Activated naive CD8-positive, alpha-beta T cell treated with anti-CD3 and anti-CD28 coated beads for 36 hours (primary cell): Measurements from ENCODE around the gene DERL2. TPM values are rescaled to one million over a fixed set of nuclear protein-coding genes. Genes with fewer than 3 reads are reported as not detected.
"Not testable (repeated sequence)": the region's sequence is repeated elsewhere in the genome, so short reads cannot be mapped to it uniquely, and the experiment has no call there.

Experiments used
- DNase-seq: peaks from one replicate; pipeline ENCODE4 v3.0.0; 2021
- H3K27ac Mint-ChIP-seq: one replicate; pipeline ENCODE4 v1.8.0; 2022; ENCODE audit warnings: mild to moderate bottlenecking, moderate library complexity, mixed read lengths
- H3K27me3 Mint-ChIP-seq: one replicate; pipeline ENCODE4 v1.8.0; 2022; ENCODE audit warnings: mild to moderate bottlenecking, mixed read lengths
- H3K36me3 Mint-ChIP-seq: one replicate; pipeline ENCODE4 v1.8.0; 2021; ENCODE audit warnings: mild to moderate bottlenecking, mixed read lengths
- H3K4me1 Mint-ChIP-seq: one replicate; pipeline ENCODE4 v1.8.0; 2021; ENCODE audit warnings: mixed read lengths
- H3K4me3 Mint-ChIP-seq: one replicate; pipeline ENCODE4 v1.8.0; 2022; ENCODE audit warnings: mild to moderate bottlenecking, moderate library complexity, mixed read lengths
- H3K9me3 Mint-ChIP-seq: one replicate; pipeline ENCODE4 v1.8.0; 2022; ENCODE audit warnings: mixed read lengths
- total RNA-seq, 2 experiments: library from RNA; stranded (reverse); gene quantifications; one replicate each; pipeline ENCODE4 v1.2.3, GENCODE V29; 2021

DERL2 gene
- total RNA-seq, 2 experiments from 2014 or later: 71.8 to 77.6 TPM

GRCh38 chr17:5434984-5435383, 51.0 kb downstream of the DERL2 start:
- Mint-ChIP-seq H3K27ac (peak overlapping the region; percentile 65), H3K4me3 (no peak overlapping the region), H3K4me1 (peaks cover 37% of the 10 kb centered on the region), H3K36me3 (peaks cover 57% of the 10 kb centered on the region), H3K9me3 (no peaks in the 10 kb centered on the region), H3K27me3 (no peaks in the 10 kb centered on the region)
- no peak for DNase-seq

GRCh38 chr17:5431949-5432556, 53.9 kb downstream of the DERL2 start:
- peak overlapping the region; percentile 57 for H3K27ac Mint-ChIP-seq
- DNase-seq: no peak
- H3K36me3 Mint-ChIP-seq: peaks cover 51% of the 10 kb centered on the region
- H3K4me3 Mint-ChIP-seq: no peak overlapping the region
- H3K9me3 Mint-ChIP-seq: no peaks in the 10 kb centered on the region
- peaks cover 28% of the 10 kb centered on the region for H3K4me1 Mint-ChIP-seq
- no peaks in the 10 kb centered on the region for H3K27me3 Mint-ChIP-seq

GRCh38 chr17:5431234-5431633, 54.7 kb downstream of the DERL2 start:
- not testable (repeated sequence) for H3K4me3 Mint-ChIP-seq, H3K9me3 Mint-ChIP-seq, DNase-seq, H3K27me3 Mint-ChIP-seq
- H3K4me1 Mint-ChIP-seq: peaks cover 22% of the 10 kb centered on the region
- peaks cover 43% of the 10 kb centered on the region for H3K36me3 Mint-ChIP-seq
- H3K27ac Mint-ChIP-seq: peak overlapping the region; percentile 63

GRCh38 chr17:5430413-5430999, 55.5 kb downstream of the DERL2 start:
- peaks cover 18% of the 10 kb centered on the region for H3K4me1 Mint-ChIP-seq
- H3K27ac Mint-ChIP-seq: peak overlapping the region; percentile 63
- H3K27me3 Mint-ChIP-seq: no peaks in the 10 kb centered on the region
- no peak overlapping the region for H3K4me3 Mint-ChIP-seq
- no peak for DNase-seq
- peaks cover 39% of the 10 kb centered on the region for H3K36me3 Mint-ChIP-seq
- H3K9me3 Mint-ChIP-seq: no peaks in the 10 kb centered on the region

- DNase-seq: no peak
- H3K36me3 Mint-ChIP-seq: peaks cover 33% of the 10 kb centered on the region
- no peaks in the 10 kb centered on the region for H3K9me3 Mint-ChIP-seq
- no peak overlapping the region for H3K4me3 Mint-ChIP-seq
- no peaks in the 10 kb centered on the region for H3K27me3 Mint-ChIP-seq
- H3K4me1 Mint-ChIP-seq: peaks cover 11% of the 10 kb centered on the region
- H3K27ac Mint-ChIP-seq: peak overlapping the region; percentile 65
Measured at GRCh38 chr17:5429191-5429887, 56.6 kb downstream of the DERL2 start.

- Mint-ChIP-seq H3K27ac (no peak overlapping the region), H3K9me3 (no peaks in the 10 kb centered on the region), H3K27me3 (no peaks in the 10 kb centered on the region), H3K4me3 (no peak overlapping the region), H3K4me1 (peaks cover 30% of the 10 kb centered on the region), H3K36me3 (peaks cover 33% of the 10 kb centered on the region)
- no peak for DNase-seq
Measured at GRCh38 chr17:5425826-5426225, 60.2 kb downstream of the DERL2 start.

- no peaks in the 10 kb centered on the region for H3K27me3 Mint-ChIP-seq
- H3K27ac Mint-ChIP-seq: no peak overlapping the region
- no peak for DNase-seq
- H3K9me3 Mint-ChIP-seq: no peaks in the 10 kb centered on the region
- H3K4me3 Mint-ChIP-seq: no peak overlapping the region
- peaks cover 33% of the 10 kb centered on the region for H3K36me3 Mint-ChIP-seq
- peaks cover 31% of the 10 kb centered on the region for H3K4me1 Mint-ChIP-seq
Measured at GRCh38 chr17:5424909-5425308, 61.1 kb downstream of the DERL2 start.

GRCh38 chr17:5422505-5422904, 63.5 kb downstream of the DERL2 start:
- no peaks in the 10 kb centered on the region for H3K9me3 Mint-ChIP-seq
- DNase-seq: no peak
- H3K4me1 Mint-ChIP-seq: peaks cover 30% of the 10 kb centered on the region
- H3K27me3 Mint-ChIP-seq: no peaks in the 10 kb centered on the region
- H3K4me3 Mint-ChIP-seq: no peak overlapping the region
- H3K27ac Mint-ChIP-seq: peak overlapping the region; percentile 8
- H3K36me3 Mint-ChIP-seq: peaks cover 37% of the 10 kb centered on the region

Other genes with a start within 250 kb of the DERL2 start
- 10 to 100 TPM; 58.4 to 61.1 TPM for gene RABEP1, start 203.9 kb downstream of the DERL2 start, total RNA-seq
- gene NUP88, start 66.5 kb downstream of the DERL2 start, total RNA-seq: 100 to 1,000 TPM; 144 to 160 TPM
- 10 to 100 TPM; 58.3 to 59.4 TPM for gene RPAIN, start 66.0 kb downstream of the DERL2 start, total RNA-seq
- gene C1QBP, start 47.0 kb downstream of the DERL2 start, total RNA-seq: 100 to 1,000 TPM; 586 to 607 TPM
- gene DHX33, start 17.2 kb downstream of the DERL2 start, total RNA-seq: 10 to 100 TPM; 49.7 to 49.9 TPM
- gene MIS12, start 388 bp upstream of the DERL2 start, total RNA-seq: 10 to 100 TPM; 44.3 to 45.5 TPM
- 10 to 100 TPM; 17.2 to 18.8 TPM for gene NLRP1, start 98.3 kb upstream of the DERL2 start, total RNA-seq